A673 (cell line): Measurements from ENCODE around the gene CNDP1. TPM values are rescaled to one million over a fixed set of nuclear protein-coding genes. Genes with fewer than 3 reads are reported as not detected.

Experiments
- BruUV-seq: library from RNA; stranded (reverse); fragments of 400-500 nt; replicated peaks from 2 replicates; lab custom pipeline; 2021; lab: Mats Ljungman, UMichigan
- CTCF ChIA-PET: fragments of 300-600 bp; sonication (Branson Sonifier 250); formaldehyde crosslinking; loops from one replicate; lab custom pipeline; 2022; ENCODE audit warnings: antibody characterized with exemption; lab: Charles Lee
- POLR2A ChIA-PET: fragments of 300-600 bp; sonication (Branson Sonifier 250); formaldehyde crosslinking; loops from one replicate; lab custom pipeline; 2022; ENCODE audit warnings: antibody characterized with exemption; ENCODE audit not compliant: low non-redundant PET; lab: Charles Lee
- DNase-seq: peaks from one replicate; pipeline ENCODE4 v3.0.0-alpha.2; 2015; ENCODE audit warnings: low spot score
- H3K27ac ChIP-seq: fragments of 200-600 bp; sonication (generic); 2 replicates; pipeline ENCODE4 v1.5.1; 2016; ENCODE audit warnings: mixed run types, low read depth, mild to moderate bottlenecking, mixed read lengths, antibody characterized with exemption, low read length; ENCODE audit not compliant: poor library complexity, severe bottlenecking
- H3K27me3 ChIP-seq: fragments of 200-600 bp; sonication (generic); replicated peaks from 2 replicates; pipeline ENCODE4 v1.6.1; 2017; ENCODE audit warnings: mixed run types, low read depth, mild to moderate bottlenecking, mixed read lengths, antibody characterized with exemption, low read length; ENCODE audit not compliant: insufficient read depth, poor library complexity
- H3K36me3 ChIP-seq: fragments of 200-600 bp; sonication (generic); 2 replicates; pipeline ENCODE4 v1.6.1; 2016; ENCODE audit warnings: mixed run types, mild to moderate bottlenecking, mixed read lengths, antibody characterized with exemption, low read length; ENCODE audit not compliant: insufficient read depth, poor library complexity, severe bottlenecking
- H3K4me1 ChIP-seq: fragments of 200-600 bp; sonication (generic); 2 replicates; pipeline ENCODE4 v1.6.1; 2017; ENCODE audit warnings: mixed run types, mild to moderate bottlenecking, mixed read lengths, antibody characterized with exemption, low read length; ENCODE audit not compliant: insufficient read depth, poor library complexity, severe bottlenecking
- H3K4me3 ChIP-seq: fragments of 200-600 bp; sonication (generic); 2 replicates; pipeline ENCODE4 v1.5.1; 2016; ENCODE audit warnings: low read depth, mixed run types, mild to moderate bottlenecking, mixed read lengths, low read length; ENCODE audit not compliant: poor library complexity, severe bottlenecking
- H3K9me3 ChIP-seq: fragments of 200-600 bp; sonication (generic); 2 replicates; pipeline ENCODE4 v1.6.1; 2016; ENCODE audit warnings: mixed run types, low read depth, mild to moderate bottlenecking, mixed read lengths, antibody characterized with exemption, low read length; ENCODE audit not compliant: poor library complexity, severe bottlenecking
- CTCF ChIP-seq: fragments of 300-800, 200-600 bp; sonication (generic); conservative IDR thresholded peaks from 2 replicates; pipeline ENCODE4 v1.5.1; 2017; ENCODE audit warnings: low read depth, mild to moderate bottlenecking, antibody characterized with exemption, low read length, moderate library complexity, mixed read lengths
- EZH2 ChIP-seq: fragments of 200-600 bp; sonication (generic); IDR thresholded peaks from 2 replicates; pipeline ENCODE4 v1.6.1; 2017; ENCODE audit warnings: borderline replicate concordance, low read depth, mild to moderate bottlenecking, mixed read lengths, antibody characterized with exemption, low read length; ENCODE audit not compliant: poor library complexity, severe bottlenecking
- intact Hi-C: fragments of 100-400 bp; cut with micrococcal nuclease; formaldehyde crosslinking; loops from one replicate; pipeline ENCODE4 v1.10.0; 2022; ENCODE audit not compliant: unreplicated experiment
- total RNA-seq: library from RNA; stranded (reverse); gene quantifications from 2 replicates; pipeline ENCODE4 v1.2.3, GENCODE V29; 2021

Gene CNDP1
- total RNA-seq, 1 experiment from 2014 or later: not detected

GRCh38 chr18:74604774-74605173 lies 70.5 kb downstream of the CNDP1 start:
- H3K27ac ChIP-seq: no peak overlapping the region
- ChIA-PET CTCF (no interaction called here), POLR2A (no interaction called here)
- no peak for DNase-seq
- no peak for TF ChIP-seq EZH2
- no peak for TF ChIP-seq CTCF
- H3K36me3 ChIP-seq: no peaks in the 10 kb centered on the region
- H3K4me1 ChIP-seq: no peaks in the 10 kb centered on the region
- no peak overlapping the region for H3K4me3 ChIP-seq
- no peaks in the 10 kb centered on the region for H3K9me3 ChIP-seq
- intact Hi-C loops: no loop called here
- no peaks in the 10 kb centered on the region for H3K27me3 ChIP-seq
- BruUV-seq: no TSS peak

GRCh38 chr18:74608681-74609080 lies 74.4 kb downstream of the CNDP1 start:
- no peaks in the 10 kb centered on the region for H3K27me3 ChIP-seq
- H3K9me3 ChIP-seq: no peaks in the 10 kb centered on the region
- no TSS peak for BruUV-seq
- CTCF ChIA-PET: no interaction called here
- POLR2A ChIA-PET: no interaction called here
- no peak for DNase-seq
- TF ChIP-seq CTCF (no peak), EZH2 (no peak)
- no peaks in the 10 kb centered on the region for H3K36me3 ChIP-seq
- H3K27ac ChIP-seq: no peak overlapping the region
- H3K4me1 ChIP-seq: no peaks in the 10 kb centered on the region
- H3K4me3 ChIP-seq: no peak overlapping the region
- intact Hi-C loops: no loop called here

GRCh38 chr18:74609535-74609934 lies 75.2 kb downstream of the CNDP1 start:
- H3K4me3 ChIP-seq: no peak overlapping the region
- DNase-seq: no peak
- CTCF ChIA-PET: no interaction called here
- no peaks in the 10 kb centered on the region for H3K4me1 ChIP-seq
- H3K9me3 ChIP-seq: no peaks in the 10 kb centered on the region
- H3K27ac ChIP-seq: no peak overlapping the region
- H3K27me3 ChIP-seq: no peaks in the 10 kb centered on the region
- intact Hi-C loops: no loop called here
- POLR2A ChIA-PET: no interaction called here
- no TSS peak for BruUV-seq
- no peaks in the 10 kb centered on the region for H3K36me3 ChIP-seq
- TF ChIP-seq EZH2: no peak
- no peak for TF ChIP-seq CTCF
